ENCODE results near the gene CYP4F11. TPM values are rescaled to one million over a fixed set of nuclear protein-coding genes. Genes with fewer than 3 reads are reported as not detected.

Gene CYP4F11
- total and polyA plus RNA-seq, 2 donors (not counting 3 experiments of a cell fraction or from before 2014, with no cell fraction given): not detected

DNA sequence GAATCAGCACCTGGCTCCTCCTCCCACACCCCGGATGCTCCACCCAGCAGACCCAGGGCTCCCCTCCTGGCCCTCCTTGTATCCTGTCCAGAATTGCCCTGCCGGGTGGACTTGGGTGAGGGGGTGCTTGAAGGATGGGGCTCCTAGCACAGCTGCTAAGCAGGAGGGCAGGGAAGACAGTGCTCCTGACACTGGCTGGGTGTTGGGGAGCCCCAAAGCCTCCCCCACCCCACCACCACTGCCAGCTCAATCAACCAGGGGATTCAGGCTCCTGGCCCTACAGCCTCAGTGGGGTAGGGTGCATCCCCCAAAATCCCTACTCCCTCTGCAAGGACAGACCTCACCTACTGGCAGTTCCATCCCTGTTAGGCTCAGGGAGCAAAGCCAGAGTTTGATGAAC lies 2.6 kb upstream of the CYP4F11 start:
- no peak overlapping the region for H3K9ac ChIP-seq (replicated peaks; ENCODE audit: extremely low read depth, insufficient read depth, low read length)
- intact Hi-C loops (cut with micrococcal nuclease) (no loop called here), dilution Hi-C loops (cut with MboI; ENCODE audit: extremely low pct_ligation_motif_present, low sequenced_read_pairs) (no loop called here)
- H3K9me1 ChIP-seq (replicated peaks; ENCODE audit: control insufficient read depth, extremely low read depth, insufficient read depth, low read length): no peaks in the 10 kb centered on the region
- H3K27ac ChIP-seq (ENCODE audit: insufficient read depth, low read depth, low read length): no peak overlapping the region
- ChIA-PET POLR2A (no interaction called here), CTCF (no interaction called here)
- H3K4me3 ChIP-seq (replicated peaks in 1 of 3; ENCODE audit: insufficient read depth in 1 of 3, low read depth in 1 of 3, low read length in 3 of 3): no peak overlapping the region
- H3K36me3 ChIP-seq (ENCODE audit: control insufficient read depth in 2 of 2, extremely low read depth in 1 of 2, insufficient read depth in 2 of 2, low read length in 2 of 2): no peaks in the 10 kb centered on the region
- TF ChIP-seq CTCF (IDR thresholded peaks at IDR 0.05; ENCODE audit: extremely low read depth in 1 of 2, insufficient read depth in 1 of 2, low read depth in 1 of 2, low read length in 2 of 2): no peak
- TF ChIP-seq GATA2 (IDR thresholded peaks at IDR 0.05; ENCODE audit: insufficient read depth, insufficient read length, low read depth, low read length): no peak
- no peak for TF ChIP-seq POLR2AphosphoS5 (IDR thresholded peaks at IDR 0.05; ENCODE audit: insufficient read depth, low read depth, low read length)
- no peak for TF ChIP-seq MYC (IDR thresholded peaks at IDR 0.05; ENCODE audit: low read depth, low read length)
- TF ChIP-seq POLR2A (IDR thresholded peaks at IDR 0.05; ENCODE audit: low read depth, low read length): no peak
- TF ChIP-seq JUN (IDR thresholded peaks at IDR 0.05; ENCODE audit: borderline replicate concordance, insufficient read depth, insufficient read length, low read depth): no peak
- TF ChIP-seq EZH2 (IDR thresholded peaks at IDR 0.05; ENCODE audit: borderline replicate concordance, low read depth, low read length, severe bottlenecking): no peak
- no peak for TF ChIP-seq MAX (IDR thresholded peaks at IDR 0.05; ENCODE audit: insufficient read depth, insufficient read length)
- no peak for TF ChIP-seq FOS (IDR thresholded peaks at IDR 0.05; ENCODE audit: borderline replicate concordance, insufficient read depth, low read length)
- no peaks in the 10 kb centered on the region for H3K4me1 ChIP-seq (ENCODE audit: control insufficient read depth, extremely low read depth, insufficient read depth, low read length)
- H3K27me3 ChIP-seq (ENCODE audit: control insufficient read depth in 2 of 2, insufficient read depth in 2 of 2, low read length in 2 of 2): peaks cover 0 to 6% of the 10 kb centered on the region in 2 experiments
- H3K9me3 ChIP-seq (replicated peaks; ENCODE audit: control insufficient read depth, insufficient read depth, low read length): no peaks in the 10 kb centered on the region
- no peak overlapping the region for H3K4me2 ChIP-seq (ENCODE audit: insufficient read depth, low read length)
- no peaks in the 10 kb centered on the region for H4K20me1 ChIP-seq (replicated peaks; ENCODE audit: control insufficient read depth, extremely low read depth, insufficient read depth, low read length)
- H2AFZ ChIP-seq (ENCODE audit: low read depth, low read length): no peak overlapping the region
- FAIRE-seq: no peak
- H3K79me2 ChIP-seq (ENCODE audit: control insufficient read depth, insufficient read depth, low read length): no peaks in the 10 kb centered on the region
- DNase-seq (ENCODE audit: low read depth, low spot score): no peak
- no TSS peak for BruUV-seq (replicated peaks)

All from endothelial cell of umbilical vein (primary cell).